OCI-LY3 (cell line): Measurements from ENCODE around the gene BLTP2.

ENCODE experiments used
- H2AFZ ChIP-seq: fragments of 200-600, 300-600 bp; shearing (Covaris generic); 2 replicates; pipeline ENCODE4 v1.6.0; 2014; ENCODE audit warnings: antibody characterized with exemption, low read depth, low read length
- H3K27ac ChIP-seq: fragments of 200-600, 300-600 bp; sonication (generic); 2 replicates; pipeline ENCODE4 v1.5.1; 2014; ENCODE audit warnings: mild to moderate bottlenecking, low read length, moderate library complexity, mixed read lengths
- H3K27me3 ChIP-seq: fragments of 200-600, 300-600 bp; sonication (generic); 2 replicates; pipeline ENCODE4 v1.6.1; 2014; ENCODE audit warnings: low read depth, low read length, mixed read lengths
- H3K36me3 ChIP-seq: fragments of 200-600, 300-600 bp; sonication (generic); replicated peaks from 2 replicates; pipeline ENCODE3; 2014; ENCODE audit warnings: low read depth, low read length, mixed read lengths
- H3K4me1 ChIP-seq: fragments of 300-600, 200-600 bp; sonication (generic); 2 replicates; pipeline ENCODE4 v1.6.1; 2014; ENCODE audit warnings: low read length, mixed read lengths
- H3K4me2 ChIP-seq: fragments of 200-600, 300-600 bp; sonication (generic); 2 replicates; pipeline ENCODE4 v1.6.1; 2014; ENCODE audit warnings: low read length, mixed read lengths
- H3K4me3 ChIP-seq: fragments of 300-600, 200-600 bp; sonication (generic); 2 replicates; pipeline ENCODE4 v1.5.1; 2014; ENCODE audit warnings: antibody characterized with exemption, mild to moderate bottlenecking, low read length, moderate library complexity
- H3K79me2 ChIP-seq: fragments of 300-600, 200-600 bp; shearing (Covaris generic); 2 replicates; pipeline ENCODE4 v1.6.1; 2014; ENCODE audit warnings: mild to moderate bottlenecking, low read length, mixed read lengths
- H3K9ac ChIP-seq: fragments of 300-600, 200-600 bp; shearing (Covaris generic); 2 replicates; pipeline ENCODE4 v1.6.0; 2014; ENCODE audit warnings: mild to moderate bottlenecking, low read length, moderate library complexity
- H3K9me3 ChIP-seq: fragments of 200-600, 300-600 bp; shearing (Covaris generic); 2 replicates; pipeline ENCODE4 v1.6.1; 2014; ENCODE audit warnings: low read length, mixed read lengths; ENCODE audit not compliant: insufficient read depth
- H4K20me1 ChIP-seq: fragments of 200-600, 300-600 bp; sonication (generic); 2 replicates; pipeline ENCODE4 v1.6.1; 2016; ENCODE audit warnings: low read length, mixed read lengths; ENCODE audit not compliant: insufficient read depth
- EZH2phosphoT487 ChIP-seq: fragments of 200-600 bp; shearing (Covaris generic); IDR thresholded peaks from 2 replicates; pipeline ENCODE4 v1.6.1; 2018; ENCODE audit warnings: antibody characterized with exemption, mixed run types, low read depth
- TF ChIP-seq, protein P1 (sequence below): fragments of 200-600, 300-600 bp; sonication (generic); IDR thresholded peaks from 2 replicates; pipeline ENCODE4 v1.5.1; 2014; ENCODE audit warnings: antibody characterized with exemption, low read length, low read depth

The BLTP2 gene

DNA sequence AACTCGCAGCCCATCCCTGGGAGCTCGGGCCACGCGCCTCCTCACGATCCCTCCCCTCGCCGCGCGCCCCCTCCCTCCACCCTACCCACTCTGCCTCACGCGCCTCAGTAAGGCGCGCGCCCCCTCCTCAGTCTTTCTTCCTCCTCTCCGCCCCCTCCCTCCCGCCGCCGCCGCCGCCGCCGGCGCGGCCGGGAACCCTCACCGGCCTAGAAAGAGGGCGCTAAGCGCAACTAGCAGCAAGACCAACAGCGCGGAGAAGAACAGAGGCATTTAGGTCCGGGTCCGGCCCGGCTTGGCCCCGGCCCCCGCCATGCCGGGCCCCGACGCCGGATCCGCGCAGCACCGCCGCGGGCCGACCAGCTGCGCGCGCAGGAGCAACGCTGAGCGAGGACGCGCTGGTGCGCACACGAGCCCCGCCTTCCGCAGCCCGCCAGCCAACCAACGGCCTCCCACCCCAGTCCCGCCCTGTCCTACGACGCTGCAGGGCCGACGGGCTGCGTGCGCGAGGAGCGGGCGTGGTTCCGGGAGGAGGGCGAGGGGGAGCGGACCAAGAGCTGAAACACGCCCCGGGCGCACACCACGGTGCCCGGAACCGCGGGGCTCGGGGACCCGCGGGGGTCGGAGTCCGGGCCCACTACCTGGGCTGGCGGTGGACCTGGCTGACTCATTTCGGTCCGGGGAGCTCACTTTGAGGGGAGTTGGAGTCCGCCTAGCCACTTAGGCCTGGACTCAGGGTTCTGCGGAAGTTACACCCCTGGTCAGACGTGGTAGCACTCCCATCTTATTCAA is at the start of gene BLTP2:
Gene BLTP2, minus strand, starts transcription at position 372 of the 789 bp plus-strand sequence. Its CDS starts 102 bp downstream, at position 270.
- Histone ChIP-seq H3K79me2 (peaks cover 28% of the 10 kb centered on the region), H3K4me3 (peak within 1 kb of the TSS; percentile 93)

DNA sequence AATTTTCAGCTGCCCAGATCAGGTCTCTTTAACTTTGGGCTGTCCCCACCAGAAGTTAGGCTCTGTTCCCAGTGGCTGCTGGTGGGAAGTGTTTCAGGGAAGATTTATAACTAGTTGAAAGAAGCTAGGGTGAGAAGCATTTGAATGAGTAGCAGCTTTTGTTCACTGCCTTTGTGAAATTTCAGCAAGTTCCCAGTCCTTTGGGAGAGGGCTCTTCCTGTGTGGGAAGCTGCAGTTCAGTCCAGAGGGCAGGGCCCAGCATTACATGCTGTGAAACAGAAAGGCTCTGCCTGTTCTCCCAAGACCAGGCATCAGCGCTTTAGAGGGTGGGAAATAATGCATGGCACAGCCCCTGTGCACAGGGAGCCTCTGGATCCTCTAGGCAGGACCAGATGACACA is 48.9 kb upstream of the BLTP2 start:
- Histone ChIP-seq H3K36me3 (peaks cover 62% of the 10 kb centered on the region), H3K9ac (no peak overlapping the region), H3K27ac (no peak overlapping the region), H3K9me3 (no peaks in the 10 kb centered on the region), H3K27me3 (no peaks in the 10 kb centered on the region), H4K20me1 (no peaks in the 10 kb centered on the region), H3K4me1 (no peaks in the 10 kb centered on the region), H3K79me2 (no peaks in the 10 kb centered on the region), H2AFZ (no peak overlapping the region), H3K4me3 (no peak overlapping the region), H3K4me2 (no peak overlapping the region)
- no peak for TF ChIP-seq EZH2phosphoT487
- TF ChIP-seq, protein P1, sequence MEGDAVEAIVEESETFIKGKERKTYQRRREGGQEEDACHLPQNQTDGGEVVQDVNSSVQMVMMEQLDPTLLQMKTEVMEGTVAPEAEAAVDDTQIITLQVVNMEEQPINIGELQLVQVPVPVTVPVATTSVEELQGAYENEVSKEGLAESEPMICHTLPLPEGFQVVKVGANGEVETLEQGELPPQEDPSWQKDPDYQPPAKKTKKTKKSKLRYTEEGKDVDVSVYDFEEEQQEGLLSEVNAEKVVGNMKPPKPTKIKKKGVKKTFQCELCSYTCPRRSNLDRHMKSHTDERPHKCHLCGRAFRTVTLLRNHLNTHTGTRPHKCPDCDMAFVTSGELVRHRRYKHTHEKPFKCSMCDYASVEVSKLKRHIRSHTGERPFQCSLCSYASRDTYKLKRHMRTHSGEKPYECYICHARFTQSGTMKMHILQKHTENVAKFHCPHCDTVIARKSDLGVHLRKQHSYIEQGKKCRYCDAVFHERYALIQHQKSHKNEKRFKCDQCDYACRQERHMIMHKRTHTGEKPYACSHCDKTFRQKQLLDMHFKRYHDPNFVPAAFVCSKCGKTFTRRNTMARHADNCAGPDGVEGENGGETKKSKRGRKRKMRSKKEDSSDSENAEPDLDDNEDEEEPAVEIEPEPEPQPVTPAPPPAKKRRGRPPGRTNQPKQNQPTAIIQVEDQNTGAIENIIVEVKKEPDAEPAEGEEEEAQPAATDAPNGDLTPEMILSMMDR = no peak

More for the DNA sequence above, at the start of gene BLTP2:
- Histone ChIP-seq H2AFZ (peak within 1 kb of the TSS; percentile 50; the same call in 1 of the 2 replicates), H3K4me1 (peaks cover 24% of the 10 kb centered on the region), H3K9ac (peak within 1 kb of the TSS; percentile 93), H3K4me2 (peak within 1 kb of the TSS; percentile 87), H3K9me3 (no peaks in the 10 kb centered on the region), H4K20me1 (peaks cover 5% of the 10 kb centered on the region; the same call in 1 of the 2 replicates), H3K27me3 (no peaks in the 10 kb centered on the region), H3K27ac (peak within 1 kb of the TSS; percentile 57), H3K36me3 (peaks cover 30% of the 10 kb centered on the region)
- no peak for TF ChIP-seq EZH2phosphoT487
- TF ChIP-seq, protein P1 = no peak

DNA sequence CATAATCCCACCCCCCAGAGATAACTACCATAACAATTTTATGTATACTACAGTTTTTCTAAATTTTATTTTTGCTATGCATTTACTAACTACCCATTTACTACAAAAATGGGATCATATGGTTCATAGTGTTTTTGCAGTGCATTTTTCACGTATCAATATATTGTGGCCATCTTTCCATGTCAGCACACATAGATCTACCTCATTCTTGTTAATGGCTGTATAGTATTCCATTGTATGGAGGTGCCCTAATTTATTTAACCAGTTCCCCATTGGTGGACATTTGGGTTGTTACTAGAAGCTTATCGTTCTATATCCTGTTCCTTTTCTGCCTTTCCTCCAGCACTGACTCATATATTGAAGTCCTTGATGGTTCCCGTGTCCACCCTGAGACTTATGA is 44.1 kb upstream of the BLTP2 start:
- Histone ChIP-seq H4K20me1 (no peaks in the 10 kb centered on the region), H3K4me1 (no peaks in the 10 kb centered on the region), H3K9ac (no peak overlapping the region), H2AFZ (no peak overlapping the region), H3K27ac (no peak overlapping the region), H3K9me3 (no peaks in the 10 kb centered on the region), H3K27me3 (no peaks in the 10 kb centered on the region), H3K4me3 (no peak overlapping the region), H3K79me2 (no peaks in the 10 kb centered on the region), H3K36me3 (peaks cover 68% of the 10 kb centered on the region), H3K4me2 (no peak overlapping the region)
- TF ChIP-seq, protein P1 = no peak
- no peak for TF ChIP-seq EZH2phosphoT487

DNA sequence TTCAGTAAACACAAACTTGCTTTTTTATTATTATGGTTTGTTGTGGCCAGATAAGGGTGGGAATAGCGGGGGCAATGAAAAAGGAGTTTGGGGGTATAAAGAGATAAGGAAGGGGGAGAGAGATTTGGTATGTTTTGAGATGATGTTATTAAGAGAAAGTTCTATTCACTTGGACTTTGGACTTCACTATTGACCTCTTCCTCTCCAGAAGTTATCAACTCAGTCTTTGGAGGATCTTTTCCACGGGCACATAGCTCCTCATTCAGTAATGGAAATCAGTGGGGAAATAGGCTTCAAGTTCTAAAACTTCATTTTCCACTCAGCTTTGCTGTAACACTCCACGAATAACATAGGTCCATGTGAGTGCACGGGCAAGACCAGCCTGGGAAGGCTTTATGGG is 43.5 kb upstream of the BLTP2 start:
- Histone ChIP-seq H3K4me1 (no peaks in the 10 kb centered on the region), H3K4me2 (no peak overlapping the region), H3K36me3 (peaks cover 63% of the 10 kb centered on the region), H4K20me1 (no peaks in the 10 kb centered on the region), H3K4me3 (no peak overlapping the region), H3K9ac (no peak overlapping the region), H2AFZ (no peak overlapping the region), H3K79me2 (no peaks in the 10 kb centered on the region), H3K9me3 (no peaks in the 10 kb centered on the region), H3K27ac (no peak overlapping the region), H3K27me3 (no peaks in the 10 kb centered on the region)
- no peak for TF ChIP-seq EZH2phosphoT487
- TF ChIP-seq, protein P1 = no peak
